ENCODE measurements around the gene CPSF2. TPM values are rescaled to one million over a fixed set of nuclear protein-coding genes. Genes with fewer than 3 reads are reported as not detected.
A peak's percentile ranks its signal among the peaks of the same experiment; 100 is the strongest.

The CPSF2 gene
- total and polyA plus RNA-seq, 2 of the 13 experiments (the other 11 are each of a cell fraction or from before 2014, with no cell fraction given): 14.3 to 67.9 TPM

- peak; percentile 85 for TF ChIP-seq ZNF460 (CRISPR knock-in tag; IDR thresholded peaks at IDR 0.05; ENCODE audit: borderline replicate concordance)
- 0 out of 2 replicates have a peak, but pooled peaks have one; percentile 34 for TF ChIP-seq YEATS4 (CRISPR knock-in tag; IDR thresholded peaks at IDR 0.05; ENCODE audit: borderline replicate concordance)
- TF ChIP-seq NFYC (CRISPR knock-in tag; IDR thresholded peaks at IDR 0.05): peak; percentile 60
- TF ChIP-seq ZMAT5 (CRISPR knock-in tag; IDR thresholded peaks at IDR 0.05; ENCODE audit: borderline replicate concordance, low read depth): no peak
- peak; percentile 75; the same call in 1 of the 2 replicates for TF ChIP-seq ZMYM2 (CRISPR knock-in tag; IDR thresholded peaks at IDR 0.05)
- no peak for TF ChIP-seq MYPOP (CRISPR knock-in tag; IDR thresholded peaks at IDR 0.05)
These were observed 13.2 kb upstream of the CPSF2 start (continued) for GRCh38 chr14:92108345-92109254.

GRCh38 chr14:92109490-92109889 is 12.3 kb upstream of the CPSF2 start:
- peaks cover 38% of the 10 kb centered on the region for H3K4me1 ChIP-seq (ENCODE audit: insufficient read depth, low read length)
- peak overlapping the region; percentile 45 for H3K4me2 ChIP-seq (ENCODE audit: low read depth, low read length)
- no peaks in the 10 kb centered on the region; a peak in 1 of 5 replicates for H3K27me3 ChIP-seq (ENCODE audit: control insufficient read depth in 1 of 2, insufficient read depth in 2 of 2, low read length in 2 of 2)
- H3K9me3 ChIP-seq (ENCODE audit: low read length): no peaks in the 10 kb centered on the region
- H4K20me1 ChIP-seq (ENCODE audit: insufficient read depth, low read length): no peaks in the 10 kb centered on the region
- FAIRE-seq: no peak
- intact Hi-C loops (cut with micrococcal nuclease; ENCODE audit: unreplicated experiment) (loop anchor here (5.0 kb wide), 1 partner anchor 1047 kb away; the partner anchor contains the start of gene RPS6KA5), in situ Hi-C loops (cut with HindIII; ENCODE audit: extremely low pct_ligation_motif_present, low pct_unique_long_range_greater_than_20kb) (loop anchor here (5.0 kb wide), 1 partner anchor 67 kb away; the partner anchor contains the start of gene TRIP11)
- no peak overlapping the region for H2AFZ ChIP-seq (ENCODE audit: low read length)
- H3K27ac ChIP-seq (ENCODE audit: extremely low read length, insufficient read depth, low read length): no peak overlapping the region
- no peak for ATAC-seq
- no peaks in the 10 kb centered on the region for H3K36me3 ChIP-seq (replicated peaks in 1 of 2; ENCODE audit: control insufficient read depth in 1 of 2, insufficient read depth in 2 of 2, low read length in 2 of 2)
- peaks cover 16% of the 10 kb centered on the region for H3K79me2 ChIP-seq (ENCODE audit: insufficient read depth, low read length)
- ChIA-PET CTCF (ENCODE audit: low intra/inter-chr PET ratio, low total read pairs) (no interaction called here), POLR2A (interaction anchor here (2.0 to 4.3 kb wide), 3 partner anchors 9 to 69 kb away, joined by 8 to 93 read pairs (median 28); partner anchors contain the start of genes CPSF2, NDUFB1 and TRIP11)
- no peak for DNase-seq (ENCODE audit: low spot score)
- 60% methylated on average over 5 of the region's 5 CpGs for WGBS (ENCODE audit: low lambda C conversion rate)
- no peak overlapping the region for H3K9ac ChIP-seq (ENCODE audit: insufficient read depth, low read depth, low read length)
- 0 out of 6 replicates have a peak overlapping the region, but pooled peaks of 1 of the 3 experiments have one; percentile 9 for H3K4me3 ChIP-seq (replicated peaks in 1 of 3; ENCODE audit: insufficient read depth in 1 of 3, low read depth in 2 of 3, low read length in 3 of 3)
- no TSS peak for BruUV-seq (replicated peaks)
- TF ChIP-seq YY1 (IDR thresholded peaks at IDR 0.05; ENCODE audit: insufficient read depth, insufficient replicate concordance, low read depth, low read length): no peak
- no peak for TF ChIP-seq HNF4G (IDR thresholded peaks at IDR 0.05; ENCODE audit: borderline replicate concordance, low read depth, low read length)
- TF ChIP-seq HNF4G (CRISPR knock-in tag; IDR thresholded peaks at IDR 0.05; ENCODE audit: borderline replicate concordance, low read depth): no peak
- no peak for TF ChIP-seq GZF1 (CRISPR knock-in tag; IDR thresholded peaks at IDR 0.05)
- TF ChIP-seq ZNF816 (CRISPR knock-in tag; IDR thresholded peaks at IDR 0.05; ENCODE audit: borderline replicate concordance): no peak
- no peak for TF ChIP-seq PRDM10 (CRISPR knock-in tag; IDR thresholded peaks at IDR 0.05; ENCODE audit: low read depth)
- TF ChIP-seq DMTF1 (CRISPR knock-in tag; IDR thresholded peaks at IDR 0.05): no peak
